BE2C (cell line): ENCODE results near the gene ACTR3C. TPM values are rescaled to one million over a fixed set of nuclear protein-coding genes. Genes with fewer than 3 reads are reported as not detected.
A peak's percentile ranks its signal among the peaks of the same experiment; 100 is the strongest.

Experiments
- DNase-seq: peaks from one replicate; pipeline ENCODE4 v3.0.0-alpha.2; 2020
- H3K27me3 ChIP-seq: fragments of 250-450 bp; sonication (Bioruptor Pico); 2 replicates; pipeline ENCODE4 v1.5.1; 2020; ENCODE audit warnings: mild to moderate bottlenecking
- H3K36me3 ChIP-seq: fragments of 250-450 bp; sonication (Bioruptor Pico); 2 replicates; pipeline ENCODE4 v1.5.1; 2020; ENCODE audit warnings: mild to moderate bottlenecking
- H3K4me1 ChIP-seq: fragments of 250-450 bp; sonication (Bioruptor Pico); 2 replicates; pipeline ENCODE4 v1.5.1; 2020
- H3K4me3 ChIP-seq: 2 replicates; pipeline ENCODE4 v1.5.1; 2011; ENCODE audit warnings: low read depth, low read length
- H3K9me3 ChIP-seq: fragments of 250-450 bp; sonication (Bioruptor Pico); 2 replicates; pipeline ENCODE4 v1.5.1; 2020
- CTCF ChIP-seq: IDR thresholded peaks from 2 replicates; pipeline ENCODE4 v1.5.1; 2012; ENCODE audit warnings: mild to moderate bottlenecking, low read depth, low read length
- polyA plus RNA-seq: library from polyadenylated mRNA; unstranded; fragments of >200 nt; gene quantifications from one replicate; pipeline ENCODE4 v1.2.1, GENCODE V29; 2012; ENCODE audit warnings: low read depth, missing spikeins; ENCODE audit not compliant: insufficient read length, insufficient read depth

Gene ACTR3C
- 4.9 TPM for polyA plus RNA-seq

GRCh38 chr7:150322833-150323681 is at the start of gene ACTR3C, which contains the start of gene LRRC61:
ACTR3C (minus strand) TSS chr7:150323545; CDS start chr7:150295296, 28,249 bp downstream.
LRRC61 (plus strand) TSS chr7:150323355; CDS start chr7:150336862, 13,507 bp downstream.
- H3K4me1 ChIP-seq, result no peaks in the 10 kb centered on the region
- H3K27me3 ChIP-seq, result no peaks in the 10 kb centered on the region
- DNase-seq, result peak; percentile 82
- no peak; the same call in 1 of the 2 replicates for TF ChIP-seq CTCF
- H3K4me3 ChIP-seq, result peak within 1 kb of the TSS; percentile 90
- no peaks in the 10 kb centered on the region for H3K9me3 ChIP-seq
- H3K36me3 ChIP-seq, result peaks cover 24% of the 10 kb centered on the region

GRCh38 chr7:150372271-150373048 is 49.1 kb upstream of the ACTR3C start:
- no peak overlapping the region for H3K4me3 ChIP-seq
- TF ChIP-seq CTCF, result no peak
- H3K9me3 ChIP-seq, result no peaks in the 10 kb centered on the region
- no peaks in the 10 kb centered on the region for H3K4me1 ChIP-seq
- peaks cover 61% of the 10 kb centered on the region for H3K36me3 ChIP-seq
- no peaks in the 10 kb centered on the region for H3K27me3 ChIP-seq
- no peak for DNase-seq

- TF ChIP-seq CTCF, result no peak
- Histone ChIP-seq H3K27me3 (no peaks in the 10 kb centered on the region), H3K9me3 (no peaks in the 10 kb centered on the region), H3K4me1 (no peaks in the 10 kb centered on the region), H3K4me3 (no peak overlapping the region), H3K36me3 (peaks cover 61% of the 10 kb centered on the region)
- no peak for DNase-seq
Observed at GRCh38 chr7:150371996-150372270, 48.6 kb upstream of the ACTR3C start.

- DNase-seq, result no peak
- Histone ChIP-seq H3K4me3 (no peak overlapping the region), H3K9me3 (no peaks in the 10 kb centered on the region), H3K36me3 (peaks cover 61% of the 10 kb centered on the region), H3K4me1 (no peaks in the 10 kb centered on the region), H3K27me3 (no peaks in the 10 kb centered on the region)
- no peak for TF ChIP-seq CTCF
Observed at GRCh38 chr7:150371131-150371995, 48.0 kb upstream of the ACTR3C start.

- Histone ChIP-seq H3K36me3 (peaks cover 58% of the 10 kb centered on the region), H3K4me1 (no peaks in the 10 kb centered on the region), H3K27me3 (no peaks in the 10 kb centered on the region), H3K4me3 (peak overlapping the region; percentile 74), H3K9me3 (no peaks in the 10 kb centered on the region)
- DNase-seq, result no peak
- no peak for TF ChIP-seq CTCF
Observed at GRCh38 chr7:150370612-150371071, 47.3 kb upstream of the ACTR3C start.
